Measurements from ENCODE around the gene MSI2.

- TF ChIP-seq REST (IDR thresholded peaks at IDR 0.05; ENCODE audit: low read depth) (no peak), EP300 (IDR thresholded peaks at IDR 0.05; ENCODE audit: borderline replicate concordance) (no peak), RAD21 (IDR thresholded peaks at IDR 0.05; ENCODE audit: low read depth) (no peak), TCF12 (IDR thresholded peaks at IDR 0.05; ENCODE audit: low read depth) (no peak), YY1 (IDR thresholded peaks at IDR 0.05; ENCODE audit: low read depth) (no peak), TAF1 (IDR thresholded peaks at IDR 0.05; ENCODE audit: low read depth) (no peak), NFIC (IDR thresholded peaks at IDR 0.05) (no peak), CEBPB (IDR thresholded peaks at IDR 0.05) (no peak), USF1 (IDR thresholded peaks at IDR 0.05) (no peak), ZBTB7A (IDR thresholded peaks at IDR 0.05; ENCODE audit: low read depth) (no peak), FOXM1 (IDR thresholded peaks at IDR 0.05; ENCODE audit: borderline replicate concordance, low read depth) (no peak), MAX (IDR thresholded peaks at IDR 0.05) (no peak)
These were observed 140.2 kb downstream of the MSI2 start for GRCh38 chr17:57396511-57396921.

Measured in Ishikawa (cell line).